G401 (cell line): ENCODE measurements around the gene LOXL3. TPM values are rescaled to one million over a fixed set of nuclear protein-coding genes. Genes with fewer than 3 reads are reported as not detected.
A peak's percentile ranks its signal among the peaks of the same experiment; 100 is the strongest.
"Not testable (repeated sequence)": the region's sequence is repeated elsewhere in the genome, so short reads cannot be mapped to it uniquely, and the experiment has no call there.

Experiments used
- DNase-seq: peaks from one replicate; pipeline ENCODE4 v3.0.0-alpha.2; 2015; ENCODE audit warnings: low spot score
- in situ Hi-C: cut with HindIII; loops from 2 replicates; pipeline ENCODE4 v1.10.0; 2016; ENCODE audit warnings: low sequenced_read_pairs, mixed read lengths
- total RNA-seq: library from RNA; depleted of rRNA; stranded (reverse); fragments of >200 nt; shearing (Covaris generic); gene quantifications from 2 replicates; pipeline ENCODE4 v1.2.3, GENCODE V29; 2014

LOXL3 gene
- total RNA-seq, 1 experiment from 2014 or later = 11.4 TPM

- in situ Hi-C loops = no loop called here
- no peak for DNase-seq
Measured at GRCh38 chr2:74499267-74499939, 54.3 kb downstream of the LOXL3 start, which contains the start of gene LBX2. Gene LBX2, minus strand, starts transcription at chr2:74499603. Its CDS starts 66 bp downstream, at chr2:74499537.

DNA sequence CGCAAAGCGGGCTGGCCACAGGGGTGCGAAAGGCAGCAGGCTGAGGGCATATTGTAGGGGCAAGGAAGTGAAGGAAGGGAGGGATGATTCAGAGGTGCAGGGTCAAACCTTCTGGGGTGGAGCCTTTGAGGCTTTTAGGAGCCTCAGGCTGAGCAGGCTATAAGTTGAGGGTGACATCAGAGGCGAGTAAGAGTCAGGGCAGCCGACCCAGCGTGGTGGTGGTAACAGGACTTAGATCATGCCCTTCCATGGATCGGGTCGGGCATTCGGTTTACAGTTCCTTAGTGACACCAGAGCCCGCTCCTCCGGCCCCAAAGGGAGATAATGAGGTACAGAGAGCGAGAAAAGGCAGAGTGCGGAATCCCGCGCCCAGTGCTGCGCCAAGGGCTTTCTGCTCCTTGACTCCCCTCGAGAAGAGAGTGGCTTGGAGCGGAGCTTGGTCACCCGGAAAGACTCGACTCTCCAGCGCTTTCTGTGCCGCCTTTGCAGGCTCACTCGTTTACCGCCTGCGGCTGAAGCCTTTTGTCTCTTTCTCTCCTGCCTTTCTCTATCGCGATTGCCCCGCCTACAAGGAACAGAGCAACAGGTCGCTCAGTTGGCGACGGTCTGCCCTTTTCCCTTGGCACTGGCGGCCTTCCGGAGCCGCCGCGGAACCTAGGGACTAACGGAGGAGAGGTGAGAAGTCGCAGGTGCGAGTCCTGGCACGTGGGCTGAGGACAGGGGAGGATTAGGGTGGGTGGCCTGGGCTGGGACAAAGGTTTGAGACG is 55.1 kb downstream of the LOXL3 start:
- in situ Hi-C loops = no loop called here
- no peak for DNase-seq

GRCh38 chr2:74497777-74498499 is 55.8 kb downstream of the LOXL3 start:
- in situ Hi-C loops = no loop called here
- DNase-seq = no peak

GRCh38 chr2:74496997-74497776 is 56.6 kb downstream of the LOXL3 start:
- in situ Hi-C loops = no loop called here

GRCh38 chr2:74495440-74495839 is 58.3 kb downstream of the LOXL3 start:
- no peak for DNase-seq
- in situ Hi-C loops = no loop called here

More at GRCh38 chr2:74496997-74497776, 56.6 kb downstream of the LOXL3 start:
- no peak for DNase-seq

GRCh38 chr2:74493546-74493945 is 60.2 kb downstream of the LOXL3 start:
- in situ Hi-C loops = no loop called here
- DNase-seq = no peak

GRCh38 chr2:74491648-74492544 is 61.8 kb downstream of the LOXL3 start:
- no peak for DNase-seq
- in situ Hi-C loops = no loop called here

- DNase-seq = no peak
- in situ Hi-C loops = no loop called here
Measured at GRCh38 chr2:74489906-74490305, 63.8 kb downstream of the LOXL3 start.

GRCh38 chr2:74488643-74489481 is 64.9 kb downstream of the LOXL3 start:
- in situ Hi-C loops = no loop called here
- DNase-seq = no peak

DNA sequence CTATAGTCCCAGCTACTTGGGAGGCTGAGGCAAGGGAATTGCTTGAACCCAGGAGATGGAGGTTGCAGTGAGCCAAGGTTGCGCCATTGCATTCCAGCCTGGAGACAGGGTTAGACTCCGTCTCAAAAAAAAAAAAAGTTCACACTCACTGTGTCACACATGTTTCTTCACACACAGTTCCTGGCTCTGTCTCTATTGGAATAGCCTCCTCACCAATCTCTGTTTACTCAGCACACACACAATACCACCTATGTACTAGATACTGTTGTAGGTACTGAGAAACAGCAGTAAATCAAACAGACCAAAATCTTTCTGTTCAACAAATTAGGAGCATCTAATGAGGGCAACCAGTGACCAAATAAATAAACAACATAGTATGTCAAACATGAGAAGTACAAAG is 67.6 kb downstream of the LOXL3 start:
- in situ Hi-C loops = no loop called here

GRCh38 chr2:74483675-74484164 is 70.0 kb downstream of the LOXL3 start:
- DNase-seq, in situ Hi-C loops: not testable (repeated sequence)

More for the DNA sequence above, 67.6 kb downstream of the LOXL3 start:
- DNase-seq = no peak

DNA sequence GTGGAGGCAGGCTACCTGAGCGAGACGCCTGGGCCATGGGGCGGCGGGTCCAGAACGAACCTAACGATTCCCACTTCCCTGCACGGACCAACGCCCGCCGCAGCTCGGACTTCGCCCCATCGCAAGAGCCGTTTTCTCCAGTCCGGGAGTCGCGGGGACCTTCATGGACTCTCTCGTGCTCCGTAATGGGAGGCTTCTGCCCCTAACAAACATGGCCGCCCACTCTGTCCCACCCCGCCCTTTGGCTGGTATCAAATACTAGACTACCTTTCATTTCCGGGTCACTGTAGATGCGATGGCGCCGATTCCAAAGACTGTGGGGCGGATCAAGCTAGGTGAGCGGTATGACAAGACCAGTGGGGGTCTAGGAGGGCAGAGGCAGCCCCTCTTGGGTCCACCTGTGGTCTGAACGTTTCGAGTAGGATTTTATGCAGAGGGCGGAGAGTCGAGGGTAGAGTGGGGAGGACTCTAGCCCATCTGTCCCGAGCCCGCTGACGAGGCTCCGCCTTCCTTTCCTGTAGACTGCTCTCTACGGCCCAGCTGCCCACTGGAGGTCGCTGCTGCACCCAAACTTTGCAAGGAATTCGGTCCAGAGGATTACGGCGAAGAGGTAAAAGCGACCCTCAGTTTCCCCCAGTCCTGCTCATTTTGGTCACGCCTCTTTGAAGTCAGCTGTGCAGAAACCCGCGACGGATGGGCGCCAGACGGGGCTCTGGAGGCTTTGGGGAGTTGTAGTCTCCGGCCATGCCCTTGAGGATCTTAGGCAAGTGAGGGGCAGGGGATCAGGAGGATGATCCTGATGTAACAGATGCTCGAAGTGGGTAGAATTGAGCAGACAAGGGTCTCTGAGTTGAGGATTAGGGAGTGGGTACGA is 70.7 kb downstream of the LOXL3 start, which contains the start of the genes CCDC142 and TTC31:
Gene CCDC142, minus strand, starts transcription at position 198 of the 874 bp plus-strand sequence. Its CDS starts 161 bp downstream, at position 37.
Gene TTC31, plus strand, starts transcription at position 281 of the 874 bp plus-strand sequence. Its CDS starts 15 bp downstream, at position 296.
- DNase-seq = peak; percentile 97
- in situ Hi-C loops = no loop called here
